Uterus (tissue), 2 donors: ENCODE results near the gene NRL.

ENCODE experiments used
- POLR2A ChIP-seq, 2 donors: fragments of 450-650 bp; IDR thresholded peaks; one replicate each; pipeline ENCODE4 v1.6.1; 2016; ENCODE audit warnings: antibody characterized with exemption in 2 of 2, mild to moderate bottlenecking in 1 of 2, moderate library complexity in 1 of 2
- TF ChIP-seq, protein P1 (sequence below), 4 experiments: fragments of 200-600 bp in 2 of 4; fragments of 450-650 bp in 2 of 4; sonication (generic) in 2 of 4; IDR thresholded peaks; one replicate each; pipeline ENCODE4 v1.5.1; 2016 to 2019; ENCODE audit warnings: antibody characterized with exemption in 4 of 4, mild to moderate bottlenecking in 2 of 4, moderate library complexity in 1 of 4

DNA sequence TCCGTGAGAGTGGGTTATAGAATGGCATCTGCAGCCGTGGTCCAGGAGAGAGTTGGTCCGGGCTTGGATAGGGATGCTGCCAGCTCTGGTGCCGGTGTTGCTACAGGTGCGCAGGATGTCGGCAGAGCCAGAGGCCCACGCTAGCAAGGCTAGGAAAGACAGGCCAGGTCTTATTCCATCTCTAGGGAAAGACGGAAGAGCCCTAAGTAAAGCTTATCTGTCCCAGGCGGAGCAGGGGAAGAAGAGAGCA, 20.8 kb upstream of the NRL start:
- TF ChIP-seq, protein P1, sequence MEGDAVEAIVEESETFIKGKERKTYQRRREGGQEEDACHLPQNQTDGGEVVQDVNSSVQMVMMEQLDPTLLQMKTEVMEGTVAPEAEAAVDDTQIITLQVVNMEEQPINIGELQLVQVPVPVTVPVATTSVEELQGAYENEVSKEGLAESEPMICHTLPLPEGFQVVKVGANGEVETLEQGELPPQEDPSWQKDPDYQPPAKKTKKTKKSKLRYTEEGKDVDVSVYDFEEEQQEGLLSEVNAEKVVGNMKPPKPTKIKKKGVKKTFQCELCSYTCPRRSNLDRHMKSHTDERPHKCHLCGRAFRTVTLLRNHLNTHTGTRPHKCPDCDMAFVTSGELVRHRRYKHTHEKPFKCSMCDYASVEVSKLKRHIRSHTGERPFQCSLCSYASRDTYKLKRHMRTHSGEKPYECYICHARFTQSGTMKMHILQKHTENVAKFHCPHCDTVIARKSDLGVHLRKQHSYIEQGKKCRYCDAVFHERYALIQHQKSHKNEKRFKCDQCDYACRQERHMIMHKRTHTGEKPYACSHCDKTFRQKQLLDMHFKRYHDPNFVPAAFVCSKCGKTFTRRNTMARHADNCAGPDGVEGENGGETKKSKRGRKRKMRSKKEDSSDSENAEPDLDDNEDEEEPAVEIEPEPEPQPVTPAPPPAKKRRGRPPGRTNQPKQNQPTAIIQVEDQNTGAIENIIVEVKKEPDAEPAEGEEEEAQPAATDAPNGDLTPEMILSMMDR (IDR thresholded peaks at IDR 0.05) = no peak
- no peak for TF ChIP-seq POLR2A (IDR thresholded peaks at IDR 0.05)
